ENCODE data around the gene CAMTA1. TPM values are rescaled to one million over a fixed set of nuclear protein-coding genes. Genes with fewer than 3 reads are reported as not detected.

CAMTA1 gene
- polyA plus RNA-seq, 1 donor (not counting 4 experiments of a cell fraction or from before 2014, with no cell fraction given): 51.4 TPM

DNA sequence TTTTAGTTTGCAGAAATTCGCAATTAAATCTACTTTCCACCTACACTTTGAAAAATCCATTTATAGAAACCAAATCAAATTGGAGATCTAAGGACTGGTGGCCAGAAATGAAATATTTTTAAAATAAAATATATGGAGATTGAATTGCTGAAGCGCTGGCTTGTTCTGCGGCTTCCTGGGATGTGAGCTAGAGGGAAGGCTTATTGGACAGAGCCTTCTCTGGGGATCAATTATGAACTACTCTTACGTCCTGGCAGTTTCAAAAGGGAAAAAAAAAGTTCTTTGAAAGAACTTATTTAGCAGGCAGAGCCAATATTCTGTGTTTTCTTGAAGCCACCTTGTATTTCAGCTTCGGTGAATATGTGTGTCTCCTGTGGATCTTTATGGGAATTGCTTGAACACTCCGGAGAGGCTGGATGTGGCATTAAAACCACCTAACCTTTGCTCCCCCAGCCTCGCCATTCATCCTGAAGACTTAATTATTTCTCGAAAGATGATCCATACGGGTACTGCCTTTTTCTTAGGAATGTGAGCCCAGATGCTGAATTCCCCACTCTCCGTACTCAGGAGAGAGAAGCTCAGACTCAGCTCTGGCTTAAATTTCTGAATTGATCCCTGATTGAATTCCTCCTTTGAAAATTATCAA is 506.9 kb downstream of the CAMTA1 start:
- Histone ChIP-seq H3K79me2 (ENCODE audit: control insufficient read depth, insufficient read depth, low read length) (no peaks in the 10 kb centered on the region), H3K4me3 (ENCODE audit: control insufficient read depth in 2 of 3, extremely low read depth in 1 of 3, insufficient read depth in 2 of 3, low read depth in 1 of 3, low read length in 3 of 3) (no peak overlapping the region), H3K9ac (ENCODE audit: control insufficient read depth, extremely low read depth, insufficient read depth, low read length) (no peak overlapping the region), H4K20me1 (ENCODE audit: control insufficient read depth, extremely low read depth, insufficient read depth, low read length) (no peaks in the 10 kb centered on the region), H3K27me3 (ENCODE audit: control insufficient read depth, extremely low read depth, insufficient read depth, low read length) (peaks cover 9% of the 10 kb centered on the region), H3K27ac (ENCODE audit: control insufficient read depth, insufficient read depth, low read length) (no peak overlapping the region), H3K9me3 (ENCODE audit: control insufficient read depth, low read depth, low read length) (no peaks in the 10 kb centered on the region), H2AFZ (ENCODE audit: control insufficient read depth, low read length) (no peak overlapping the region), H3K36me3 (ENCODE audit: control insufficient read depth in 2 of 2, extremely low read depth in 1 of 2, insufficient read depth in 2 of 2, low read length in 2 of 2) (no peaks in the 10 kb centered on the region), H3K4me2 (ENCODE audit: control insufficient read depth, extremely low read depth, insufficient read depth, low read depth, low read length) (no peak overlapping the region), H3K4me1 (ENCODE audit: control insufficient read depth, extremely low read depth, insufficient read depth, low read length) (peaks cover 4% of the 10 kb centered on the region), H3K9me1 (ENCODE audit: control insufficient read depth, extremely low read depth, insufficient read depth, low read length) (no peaks in the 10 kb centered on the region)
- no peak for TF ChIP-seq EZH2 (IDR thresholded peaks at IDR 0.05; ENCODE audit: low read length)
- TF ChIP-seq, protein P1, sequence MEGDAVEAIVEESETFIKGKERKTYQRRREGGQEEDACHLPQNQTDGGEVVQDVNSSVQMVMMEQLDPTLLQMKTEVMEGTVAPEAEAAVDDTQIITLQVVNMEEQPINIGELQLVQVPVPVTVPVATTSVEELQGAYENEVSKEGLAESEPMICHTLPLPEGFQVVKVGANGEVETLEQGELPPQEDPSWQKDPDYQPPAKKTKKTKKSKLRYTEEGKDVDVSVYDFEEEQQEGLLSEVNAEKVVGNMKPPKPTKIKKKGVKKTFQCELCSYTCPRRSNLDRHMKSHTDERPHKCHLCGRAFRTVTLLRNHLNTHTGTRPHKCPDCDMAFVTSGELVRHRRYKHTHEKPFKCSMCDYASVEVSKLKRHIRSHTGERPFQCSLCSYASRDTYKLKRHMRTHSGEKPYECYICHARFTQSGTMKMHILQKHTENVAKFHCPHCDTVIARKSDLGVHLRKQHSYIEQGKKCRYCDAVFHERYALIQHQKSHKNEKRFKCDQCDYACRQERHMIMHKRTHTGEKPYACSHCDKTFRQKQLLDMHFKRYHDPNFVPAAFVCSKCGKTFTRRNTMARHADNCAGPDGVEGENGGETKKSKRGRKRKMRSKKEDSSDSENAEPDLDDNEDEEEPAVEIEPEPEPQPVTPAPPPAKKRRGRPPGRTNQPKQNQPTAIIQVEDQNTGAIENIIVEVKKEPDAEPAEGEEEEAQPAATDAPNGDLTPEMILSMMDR (optimal IDR thresholded peaks at IDR 0.05 in 1 of 3, IDR thresholded peaks at IDR 0.05 in 1 of 3, conservative IDR thresholded peaks at IDR 0.05 in 1 of 3; ENCODE audit: extremely low read depth in 1 of 3, insufficient read depth in 2 of 3, low read length in 3 of 3): no peak
- DNase-seq (ENCODE audit: low read depth, low spot score) (no peak), FAIRE-seq (no peak)
- dilution Hi-C loops (cut with MboI; ENCODE audit: extremely low pct_ligation_motif_present, low sequenced_read_pairs): no loop called here

DNA sequence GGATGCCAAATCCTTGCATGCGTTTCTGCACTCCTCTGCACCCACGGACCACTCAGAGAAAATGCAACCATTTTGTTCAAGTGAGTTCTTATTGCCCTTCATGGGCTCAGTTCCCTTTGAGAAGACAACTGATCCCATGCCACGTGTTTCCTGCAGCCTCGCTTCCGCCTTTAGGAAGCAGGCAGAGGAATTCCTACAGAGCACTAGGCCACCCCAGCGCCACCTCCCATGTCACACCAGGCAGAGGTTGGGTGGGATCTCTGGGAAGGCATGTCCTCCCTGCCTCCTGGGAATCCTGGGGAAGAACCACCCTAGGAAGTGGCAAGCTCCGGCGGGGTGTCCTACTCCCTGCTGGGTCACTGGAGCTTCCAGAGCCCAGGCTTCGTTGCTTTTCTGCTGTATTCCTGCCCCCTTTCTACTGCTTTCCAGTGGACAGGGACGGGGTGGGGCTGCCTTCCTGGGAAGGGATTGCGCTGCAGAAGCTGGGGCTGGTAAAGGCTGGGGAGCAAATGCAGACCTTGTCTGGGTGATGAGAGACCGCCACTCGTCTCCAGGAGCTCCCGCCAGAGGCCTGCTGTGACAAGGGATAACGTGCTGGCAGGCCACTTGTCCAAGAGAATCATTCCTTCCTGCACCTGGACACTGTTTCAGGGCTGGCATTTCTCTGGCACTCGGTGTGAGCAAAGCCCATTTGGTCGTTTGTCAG is 507.6 kb downstream of the CAMTA1 start:
- Histone ChIP-seq H3K4me1 (ENCODE audit: control insufficient read depth, extremely low read depth, insufficient read depth, low read length) (peaks cover 4% of the 10 kb centered on the region), H3K4me3 (ENCODE audit: control insufficient read depth in 2 of 3, extremely low read depth in 1 of 3, insufficient read depth in 2 of 3, low read depth in 1 of 3, low read length in 3 of 3) (no peak overlapping the region), H2AFZ (ENCODE audit: control insufficient read depth, low read length) (no peak overlapping the region), H3K36me3 (ENCODE audit: control insufficient read depth in 2 of 2, extremely low read depth in 1 of 2, insufficient read depth in 2 of 2, low read length in 2 of 2) (no peaks in the 10 kb centered on the region), H3K9ac (ENCODE audit: control insufficient read depth, extremely low read depth, insufficient read depth, low read length) (no peak overlapping the region), H3K4me2 (ENCODE audit: control insufficient read depth, extremely low read depth, insufficient read depth, low read depth, low read length) (no peak overlapping the region), H4K20me1 (ENCODE audit: control insufficient read depth, extremely low read depth, insufficient read depth, low read length) (no peaks in the 10 kb centered on the region), H3K27ac (ENCODE audit: control insufficient read depth, insufficient read depth, low read length) (no peak overlapping the region), H3K9me1 (ENCODE audit: control insufficient read depth, extremely low read depth, insufficient read depth, low read length) (no peaks in the 10 kb centered on the region), H3K9me3 (ENCODE audit: control insufficient read depth, low read depth, low read length) (no peaks in the 10 kb centered on the region), H3K79me2 (ENCODE audit: control insufficient read depth, insufficient read depth, low read length) (no peaks in the 10 kb centered on the region), H3K27me3 (ENCODE audit: control insufficient read depth, extremely low read depth, insufficient read depth, low read length) (peaks cover 9% of the 10 kb centered on the region)
- FAIRE-seq (no peak), DNase-seq (ENCODE audit: low read depth, low spot score) (no peak)
- TF ChIP-seq, protein P1 (optimal IDR thresholded peaks at IDR 0.05 in 1 of 3, IDR thresholded peaks at IDR 0.05 in 1 of 3, conservative IDR thresholded peaks at IDR 0.05 in 1 of 3; ENCODE audit: extremely low read depth in 1 of 3, insufficient read depth in 2 of 3, low read length in 3 of 3): no peak
- no peak for TF ChIP-seq EZH2 (IDR thresholded peaks at IDR 0.05; ENCODE audit: low read length)
- dilution Hi-C loops (cut with MboI; ENCODE audit: extremely low pct_ligation_motif_present, low sequenced_read_pairs): no loop called here

Measured in keratinocyte (primary cell).